MM.1S (cell line): Measurements from ENCODE around the gene DMRTB1.

Experiments used
- EZH2 ChIP-seq: fragments of 300-600 bp; sonication (generic); optimal IDR thresholded peaks from 2 replicates; pipeline ENCODE3; 2017; ENCODE audit warnings: low read depth, mild to moderate bottlenecking, antibody characterized with exemption, low read length, mixed read lengths
- EZH2phosphoT487 ChIP-seq: fragments of 300-600 bp; sonication (generic); IDR thresholded peaks from 2 replicates; pipeline ENCODE4 v1.6.1; 2018; ENCODE audit warnings: antibody characterized with exemption, low read length
- TF ChIP-seq, protein P1 (sequence below): fragments of 300-600 bp; sonication (generic); IDR thresholded peaks from 2 replicates; pipeline ENCODE4 v1.5.1; 2016; ENCODE audit warnings: antibody characterized with exemption, low read length, mixed read lengths

GRCh38 chr1:53511323-53511932, 52.2 kb downstream of the DMRTB1 start:
- TF ChIP-seq, protein P1, sequence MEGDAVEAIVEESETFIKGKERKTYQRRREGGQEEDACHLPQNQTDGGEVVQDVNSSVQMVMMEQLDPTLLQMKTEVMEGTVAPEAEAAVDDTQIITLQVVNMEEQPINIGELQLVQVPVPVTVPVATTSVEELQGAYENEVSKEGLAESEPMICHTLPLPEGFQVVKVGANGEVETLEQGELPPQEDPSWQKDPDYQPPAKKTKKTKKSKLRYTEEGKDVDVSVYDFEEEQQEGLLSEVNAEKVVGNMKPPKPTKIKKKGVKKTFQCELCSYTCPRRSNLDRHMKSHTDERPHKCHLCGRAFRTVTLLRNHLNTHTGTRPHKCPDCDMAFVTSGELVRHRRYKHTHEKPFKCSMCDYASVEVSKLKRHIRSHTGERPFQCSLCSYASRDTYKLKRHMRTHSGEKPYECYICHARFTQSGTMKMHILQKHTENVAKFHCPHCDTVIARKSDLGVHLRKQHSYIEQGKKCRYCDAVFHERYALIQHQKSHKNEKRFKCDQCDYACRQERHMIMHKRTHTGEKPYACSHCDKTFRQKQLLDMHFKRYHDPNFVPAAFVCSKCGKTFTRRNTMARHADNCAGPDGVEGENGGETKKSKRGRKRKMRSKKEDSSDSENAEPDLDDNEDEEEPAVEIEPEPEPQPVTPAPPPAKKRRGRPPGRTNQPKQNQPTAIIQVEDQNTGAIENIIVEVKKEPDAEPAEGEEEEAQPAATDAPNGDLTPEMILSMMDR: no peak
- TF ChIP-seq EZH2: no peak
- TF ChIP-seq EZH2phosphoT487: no peak
